Omental fat pad (tissue), 4 donors: ENCODE data around the gene PRPF40B. TPM values are rescaled to one million over a fixed set of nuclear protein-coding genes. Genes with fewer than 3 reads are reported as not detected.

Experiments
- ATAC-seq: fragments of 150-250 bp; one replicate; pipeline ENCODE4 v1.9.1; 2016; ENCODE audit warnings: mild to moderate bottlenecking, moderate library complexity; ENCODE audit not compliant: low FRiP score
- DNase-seq: peaks from one replicate; pipeline ENCODE4 v3.0.0-alpha.2; 2019; ENCODE audit warnings: low spot score
- total RNA-seq, 4 donors: library from RNA; depleted of rRNA; stranded (reverse); fragments of >200 nt; gene quantifications; one replicate each; pipeline ENCODE4 v1.1.0, GENCODE V29; 2016
- TF ChIP-seq, protein P1 (sequence below), 3 donors: fragments of 450-650 bp; IDR thresholded peaks; one replicate each; pipeline ENCODE4 v1.5.1; 2016 to 2017; ENCODE audit warnings: antibody characterized with exemption in 3 of 3, mild to moderate bottlenecking in 3 of 3, moderate library complexity in 2 of 3

The PRPF40B gene
- total RNA-seq, 4 donors from 2014 or later, result 7.0 to 19.4 (median 9.4) TPM

DNA sequence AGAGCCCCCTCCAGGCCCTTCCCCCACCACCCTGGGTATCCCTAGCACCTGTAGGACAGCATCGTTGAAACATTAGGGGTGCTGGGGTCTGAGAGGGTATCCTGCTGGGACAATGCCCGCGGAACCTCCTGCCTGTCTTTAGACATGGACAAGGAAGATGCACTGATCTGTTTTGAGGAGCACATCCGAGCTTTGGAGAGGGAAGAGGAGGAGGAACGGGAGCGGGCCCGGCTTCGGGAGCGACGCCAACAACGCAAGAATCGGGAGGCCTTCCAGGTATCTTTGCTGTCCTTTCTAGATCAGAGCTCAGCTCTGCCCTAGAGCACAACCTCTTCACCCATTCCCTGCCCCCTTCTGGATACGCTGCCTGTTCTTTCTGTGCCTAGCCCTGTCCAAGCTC is 13.2 kb downstream of the PRPF40B start:
- TF ChIP-seq, protein P1, sequence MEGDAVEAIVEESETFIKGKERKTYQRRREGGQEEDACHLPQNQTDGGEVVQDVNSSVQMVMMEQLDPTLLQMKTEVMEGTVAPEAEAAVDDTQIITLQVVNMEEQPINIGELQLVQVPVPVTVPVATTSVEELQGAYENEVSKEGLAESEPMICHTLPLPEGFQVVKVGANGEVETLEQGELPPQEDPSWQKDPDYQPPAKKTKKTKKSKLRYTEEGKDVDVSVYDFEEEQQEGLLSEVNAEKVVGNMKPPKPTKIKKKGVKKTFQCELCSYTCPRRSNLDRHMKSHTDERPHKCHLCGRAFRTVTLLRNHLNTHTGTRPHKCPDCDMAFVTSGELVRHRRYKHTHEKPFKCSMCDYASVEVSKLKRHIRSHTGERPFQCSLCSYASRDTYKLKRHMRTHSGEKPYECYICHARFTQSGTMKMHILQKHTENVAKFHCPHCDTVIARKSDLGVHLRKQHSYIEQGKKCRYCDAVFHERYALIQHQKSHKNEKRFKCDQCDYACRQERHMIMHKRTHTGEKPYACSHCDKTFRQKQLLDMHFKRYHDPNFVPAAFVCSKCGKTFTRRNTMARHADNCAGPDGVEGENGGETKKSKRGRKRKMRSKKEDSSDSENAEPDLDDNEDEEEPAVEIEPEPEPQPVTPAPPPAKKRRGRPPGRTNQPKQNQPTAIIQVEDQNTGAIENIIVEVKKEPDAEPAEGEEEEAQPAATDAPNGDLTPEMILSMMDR (IDR thresholded peaks at IDR 0.05), result no peak
- no peak for DNase-seq
- ATAC-seq, result no peak

DNA sequence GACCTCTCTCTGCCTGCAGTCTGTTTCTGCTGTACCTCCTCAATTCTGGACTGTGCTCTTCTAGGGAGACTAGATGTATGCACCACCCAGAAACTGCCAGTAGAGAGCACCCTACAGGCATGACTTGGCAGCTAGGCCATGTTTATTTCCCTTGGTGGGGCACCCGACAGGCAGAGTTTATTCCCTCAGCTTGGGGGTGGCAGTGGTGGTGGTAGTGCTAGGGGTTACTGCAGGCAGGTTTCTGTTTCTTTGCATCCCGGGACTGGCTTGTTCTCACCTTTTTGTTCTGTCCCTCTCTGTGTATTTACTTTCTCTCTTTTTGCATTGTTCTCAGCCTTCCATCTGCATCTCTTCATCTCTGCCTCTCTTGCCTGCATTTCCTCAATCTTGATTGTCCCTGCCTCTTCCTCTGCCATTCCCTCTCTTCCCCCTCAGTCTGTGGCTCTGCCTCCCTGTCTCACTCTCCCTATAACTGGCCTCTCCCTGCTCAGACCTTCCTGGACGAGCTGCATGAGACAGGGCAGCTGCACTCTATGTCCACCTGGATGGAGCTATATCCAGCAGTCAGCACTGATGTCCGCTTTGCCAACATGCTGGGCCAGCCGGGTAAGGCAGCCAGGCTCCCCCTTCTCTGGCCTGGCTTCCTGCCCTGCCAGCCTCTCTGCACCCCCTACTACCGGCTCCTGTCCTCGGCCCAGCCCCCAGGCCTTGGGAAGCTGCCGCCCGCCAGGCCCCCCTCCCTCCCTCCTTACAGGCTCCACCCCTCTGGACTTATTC is 13.8 kb downstream of the PRPF40B start:
- peak; percentile 77 for ATAC-seq
- TF ChIP-seq, protein P1 (IDR thresholded peaks at IDR 0.05), result no peak

DNA sequence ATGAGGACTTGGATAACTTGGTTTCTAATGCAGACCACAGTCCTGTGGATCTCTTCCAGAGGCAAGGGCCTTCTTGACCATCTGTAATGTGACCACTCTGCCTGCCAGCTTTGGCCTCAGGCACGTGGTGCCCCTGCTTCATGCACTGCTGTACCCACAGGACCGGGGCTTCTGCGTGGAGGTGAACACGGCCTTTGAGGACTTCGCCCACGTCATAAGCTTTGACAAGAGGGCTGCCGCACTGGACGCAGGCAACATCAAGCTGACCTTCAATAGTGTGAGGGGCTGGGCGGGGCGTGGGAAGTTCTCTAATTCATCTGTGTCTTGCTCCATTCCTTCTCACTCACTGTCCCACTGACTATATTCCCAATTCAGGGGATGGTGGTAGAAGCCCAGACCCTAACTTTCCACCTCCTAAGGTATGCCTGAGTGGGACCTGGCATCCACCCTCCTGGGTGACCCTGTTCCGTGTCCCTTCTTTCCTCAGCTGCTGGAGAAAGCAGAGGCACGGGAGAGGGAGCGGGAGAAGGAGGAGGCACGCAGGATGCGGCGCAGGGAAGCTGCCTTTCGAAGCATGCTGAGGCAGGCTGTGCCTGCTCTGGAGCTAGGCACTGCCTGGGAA is 18.5 kb downstream of the PRPF40B start:
- no peak for ATAC-seq
- TF ChIP-seq, protein P1 (IDR thresholded peaks at IDR 0.05), result no peak
- DNase-seq, result no peak

More for the DNA sequence above, 13.8 kb downstream of the PRPF40B start:
- no peak for DNase-seq

DNA sequence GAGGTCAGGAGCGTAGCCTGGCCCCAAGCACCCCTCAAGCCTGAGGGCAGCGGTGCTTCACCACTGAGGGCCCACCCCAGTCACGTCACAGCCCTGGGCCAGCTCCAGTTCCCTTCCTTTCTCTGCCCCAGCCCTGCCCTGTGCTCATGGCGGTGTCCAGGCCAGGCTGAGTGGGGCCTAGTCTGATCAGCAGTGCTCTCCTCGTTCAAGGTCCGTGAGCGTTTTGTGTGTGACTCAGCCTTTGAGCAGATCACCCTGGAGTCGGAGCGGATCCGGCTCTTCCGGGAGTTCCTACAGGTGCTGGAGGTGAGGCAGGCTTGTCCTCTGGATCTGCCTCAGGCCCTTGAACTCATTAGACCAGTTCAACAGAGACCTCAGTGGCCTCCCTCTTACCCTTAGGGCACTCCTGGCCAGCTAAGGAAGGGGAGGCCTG is 19.0 kb downstream of the PRPF40B start:
- no peak for DNase-seq
- ATAC-seq, result no peak
- TF ChIP-seq, protein P1 (IDR thresholded peaks at IDR 0.05), result no peak

DNA sequence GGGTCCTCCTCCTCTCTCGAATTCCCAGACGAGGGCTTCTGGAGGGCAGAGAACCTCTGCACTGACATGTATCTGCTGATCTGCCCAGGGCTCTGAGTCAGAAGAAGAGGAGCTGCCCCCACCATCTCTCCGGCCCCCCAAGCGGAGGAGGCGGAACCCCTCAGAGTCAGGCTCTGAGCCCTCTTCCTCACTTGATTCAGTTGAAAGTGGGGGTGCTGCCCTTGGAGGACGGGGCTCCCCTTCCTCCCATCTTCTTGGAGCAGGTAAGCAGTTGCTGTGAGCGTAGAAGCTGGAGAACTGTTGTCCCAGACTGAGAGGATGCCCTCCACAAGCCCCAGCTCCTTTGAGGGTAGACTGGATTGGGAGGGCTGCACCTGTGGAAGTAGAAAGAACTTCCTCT is 19.8 kb downstream of the PRPF40B start:
- TF ChIP-seq, protein P1 (IDR thresholded peaks at IDR 0.05), result no peak
- no peak for ATAC-seq
- no peak for DNase-seq

DNA sequence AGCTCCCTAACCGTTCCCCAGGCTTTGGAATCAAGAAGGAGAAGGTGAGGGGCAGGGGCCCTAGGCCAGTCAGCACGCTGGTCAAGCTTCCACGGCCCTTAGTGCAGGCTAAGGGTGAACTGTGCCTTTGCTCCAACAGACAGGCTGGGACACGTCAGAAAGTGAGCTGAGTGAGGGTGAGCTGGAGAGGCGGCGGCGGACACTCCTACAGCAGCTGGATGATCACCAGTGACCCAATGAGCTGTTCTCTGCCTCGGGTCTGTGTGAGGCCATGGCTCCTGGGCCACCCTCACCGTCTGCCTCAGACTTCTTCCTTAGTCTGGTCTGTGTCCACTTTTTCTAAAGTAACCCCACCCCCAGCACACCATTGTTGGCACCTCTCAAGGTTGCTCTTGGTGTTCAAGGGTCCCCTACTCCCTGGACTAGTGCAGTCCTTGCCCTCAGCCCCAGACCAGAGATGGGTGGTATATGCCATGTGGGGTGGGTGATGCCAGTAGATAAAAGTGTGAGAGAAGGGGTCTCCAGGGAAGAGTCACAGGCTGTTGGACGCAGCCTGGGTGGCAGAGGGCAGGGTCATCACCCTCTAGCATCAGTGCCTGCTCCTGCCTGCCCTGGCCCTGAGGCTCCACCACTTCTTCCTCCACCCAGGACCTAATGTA is 20.7 kb downstream of the PRPF40B start:
- no peak for ATAC-seq
- no peak for DNase-seq
- TF ChIP-seq, protein P1 (IDR thresholded peaks at IDR 0.05), result no peak
